Bronchial epithelial cell (primary cell): ENCODE results near the gene BCAS4. TPM values are rescaled to one million over a fixed set of nuclear protein-coding genes. Genes with fewer than 3 reads are reported as not detected.

ENCODE experiments used
- DNase-seq: peaks from one replicate; pipeline ENCODE4 v3.0.0-alpha.2; 2010; ENCODE audit warnings: low read depth
- FAIRE-seq: peaks from 2 replicates; lab custom pipeline; 2011; peaks lifted over from hg19 to GRCh38; lab: Jason Lieb, UNC
- H3K27me3 ChIP-seq: 2 replicates; pipeline ENCODE4 v1.5.1; 2011; ENCODE audit warnings: low read length; ENCODE audit not compliant: control insufficient read depth, insufficient read depth
- H3K36me3 ChIP-seq: 2 replicates; pipeline ENCODE4 v1.5.1; 2011; ENCODE audit warnings: low read length; ENCODE audit not compliant: control insufficient read depth, insufficient read depth
- H3K4me3 ChIP-seq: 2 replicates; pipeline ENCODE4 v1.5.1; 2011; ENCODE audit warnings: mild to moderate bottlenecking, low read depth, low read length, control low read depth
- CTCF ChIP-seq: IDR thresholded peaks from 2 replicates; pipeline ENCODE4 v1.5.1; 2011; ENCODE audit warnings: mild to moderate bottlenecking, moderate library complexity, low read length, control low read depth, inconsistent platforms; ENCODE audit not compliant: insufficient read depth, severe bottlenecking
- total RNA-seq: library from RNA; depleted of rRNA; stranded (reverse); fragments of >200 nt; gene quantifications from 2 replicates; pipeline ENCODE4 v1.2.1, GENCODE V29; 2014

Gene BCAS4
- total RNA-seq, 1 donor from 2014 or later: 5.5 TPM

GRCh38 chr20:50837532-50838321, 42.9 kb downstream of the BCAS4 start:
- FAIRE-seq: no peak
- DNase-seq: peak; percentile 58
- Histone ChIP-seq H3K27me3 (no peaks in the 10 kb centered on the region), H3K4me3 (no peak overlapping the region), H3K36me3 (peaks cover 3% of the 10 kb centered on the region)
- no peak for TF ChIP-seq CTCF

- no peak for DNase-seq
- TF ChIP-seq CTCF: no peak
- Histone ChIP-seq H3K36me3 (peaks cover 3% of the 10 kb centered on the region), H3K27me3 (no peaks in the 10 kb centered on the region), H3K4me3 (no peak overlapping the region)
- FAIRE-seq: no peak
These were observed 43.4 kb downstream of the BCAS4 start for GRCh38 chr20:50838322-50838625.

GRCh38 chr20:50838707-50839385, 44.0 kb downstream of the BCAS4 start:
- TF ChIP-seq CTCF: no peak
- no peak for FAIRE-seq
- DNase-seq: peak; percentile 77
- peaks cover 3% of the 10 kb centered on the region for H3K36me3 ChIP-seq
- no peaks in the 10 kb centered on the region for H3K27me3 ChIP-seq
- H3K4me3 ChIP-seq: no peak overlapping the region

- no peaks in the 10 kb centered on the region for H3K27me3 ChIP-seq
- no peak for TF ChIP-seq CTCF
- no peak overlapping the region for H3K4me3 ChIP-seq
- peaks cover 3% of the 10 kb centered on the region for H3K36me3 ChIP-seq
- DNase-seq: no peak
- no peak for FAIRE-seq
These were observed 48.0 kb downstream of the BCAS4 start for GRCh38 chr20:50842821-50843220.

GRCh38 chr20:50843331-50844276, 48.7 kb downstream of the BCAS4 start:
- peaks cover 3% of the 10 kb centered on the region for H3K36me3 ChIP-seq
- no peaks in the 10 kb centered on the region for H3K27me3 ChIP-seq
- no peak overlapping the region for H3K4me3 ChIP-seq
- DNase-seq (peak; percentile 85), FAIRE-seq (no peak)
- TF ChIP-seq CTCF: no peak
